Naive thymus-derived CD4-positive, alpha-beta T cell (primary cell): ENCODE results near the gene BIRC6. TPM values are rescaled to one million over a fixed set of nuclear protein-coding genes. Genes with fewer than 3 reads are reported as not detected.

Source experiments
- ATAC-seq: fragments of 150-1000 bp; cut with Tn5 transposase; 2 replicates; pipeline ENCODE4 v1.10.0; 2021; ENCODE audit warnings: mild to moderate bottlenecking, moderate library complexity
- CTCF ChIA-PET: fragments of 350-600 bp; sonication (Branson Sonifier 250); formaldehyde crosslinking; loops from one replicate; lab custom pipeline; 2021; ENCODE audit warnings: antibody characterized with exemption; lab: Charles Lee
- POLR2A ChIA-PET: fragments of 350-600 bp; sonication (Branson Sonifier 250); formaldehyde crosslinking; loops from one replicate; lab custom pipeline; 2021; ENCODE audit warnings: antibody characterized with exemption, inconsistent platforms; lab: Charles Lee
- DNase-seq, 9 donors: peaks; one replicate each; pipeline versions ENCODE4 v3.0.0 to v3.0.0-alpha.2; 2020 to 2022; ENCODE audit warnings: mixed read lengths in 1 of 9
- H3K27ac ChIP-seq: one replicate; pipeline ENCODE4 v1.7.0; 2013; ENCODE audit warnings: mild to moderate bottlenecking, low read depth, low read length, moderate library complexity
- H3K27me3 ChIP-seq, 2 donors: one replicate each; pipeline ENCODE4 v1.7.0; 2013; ENCODE audit warnings: low read length in 2 of 2, mild to moderate bottlenecking in 2 of 2, moderate library complexity in 2 of 2; ENCODE audit not compliant: control insufficient read depth in 2 of 2, insufficient read depth in 2 of 2
- H3K36me3 ChIP-seq, 3 experiments: 1 replicate in 2 of 3; 2 replicates in 1 of 3; pipeline ENCODE4 v1.7.0; 2013; ENCODE audit warnings: low read length in 3 of 3, mild to moderate bottlenecking in 3 of 3, moderate library complexity in 1 of 3; ENCODE audit not compliant: insufficient read depth in 3 of 3, control insufficient read depth in 2 of 3
- H3K4me1 ChIP-seq, 2 donors: one replicate each; pipeline ENCODE4 v1.7.0; 2013; ENCODE audit warnings: low read length in 2 of 2, mild to moderate bottlenecking in 2 of 2, moderate library complexity in 1 of 2; ENCODE audit not compliant: control insufficient read depth in 2 of 2, insufficient read depth in 2 of 2
- H3K4me3 ChIP-seq: 2 replicates; pipeline ENCODE4 v1.7.0; 2013; ENCODE audit warnings: mild to moderate bottlenecking, low read length
- H3K9me3 ChIP-seq, 3 experiments: 1 replicate in 2 of 3; 2 replicates in 1 of 3; pipeline ENCODE4 v1.7.0; 2013; ENCODE audit warnings: low read length in 3 of 3; ENCODE audit not compliant: control insufficient read depth in 2 of 3
- H3K27ac Mint-ChIP-seq, 9 donors: one replicate each; pipeline ENCODE4 v1.8.0; 2020 to 2022; ENCODE audit warnings: mixed read lengths in 9 of 9, mild to moderate bottlenecking in 8 of 9, moderate library complexity in 5 of 9, inconsistent platforms in 2 of 9
- H3K27me3 Mint-ChIP-seq, 5 donors: one replicate each; pipeline ENCODE4 v1.8.0; 2021 to 2022; ENCODE audit warnings: mixed read lengths in 5 of 5, mild to moderate bottlenecking in 1 of 5
- H3K36me3 Mint-ChIP-seq, 5 donors: one replicate each; pipeline ENCODE4 v1.8.0; 2020 to 2022; ENCODE audit warnings: mixed read lengths in 5 of 5, mild to moderate bottlenecking in 3 of 5, inconsistent platforms in 1 of 5
- H3K4me1 Mint-ChIP-seq, 7 donors: one replicate each; pipeline ENCODE4 v1.8.0; 2020 to 2022; ENCODE audit warnings: mixed read lengths in 7 of 7, mild to moderate bottlenecking in 3 of 7, inconsistent platforms in 1 of 7
- H3K4me3 Mint-ChIP-seq, 10 donors: one replicate each; pipeline ENCODE4 v1.8.0; 2020 to 2022; ENCODE audit warnings: mild to moderate bottlenecking in 10 of 10, mixed read lengths in 10 of 10, moderate library complexity in 6 of 10, inconsistent platforms in 2 of 10
- H3K9me3 Mint-ChIP-seq, 11 donors: one replicate each; pipeline ENCODE4 v1.8.0; 2020 to 2022; ENCODE audit warnings: mixed read lengths in 11 of 11, mild to moderate bottlenecking in 4 of 11, inconsistent platforms in 1 of 11, moderate library complexity in 1 of 11
- intact Hi-C, 2 donors: fragments of 100-400 bp; cut with micrococcal nuclease; formaldehyde crosslinking; loops; one replicate each; pipeline ENCODE4 v1.15.1; 2023
- polyA plus RNA-seq, 2 donors: library from polyadenylated mRNA; unstranded; fragments of 300-500 nt; fragmentation: Illumina TruSeq; gene quantifications; one replicate each; pipeline ENCODE4 v1.2.3, GENCODE V29; 2021
- total RNA-seq, 6 experiments: library from RNA in 5 of 6; stranded (reverse) in 5 of 6; gene quantifications; 1 replicate in 5 of 6; 2 replicates in 1 of 6; pipeline ENCODE4 v1.2.3 and lab custom pipeline; 2021 to 2026

BIRC6 gene
- total and polyA plus RNA-seq, 7 experiments from 2014 or later = 21.8 to 159 (median 135) TPM

- Mint-ChIP-seq H3K9me3 (no peaks in the 10 kb centered on the region), H3K4me3 (no peak overlapping the region), H3K4me1 (peaks cover 0 to 6% (median 0%) of the 10 kb centered on the region in 7 donors), H3K27me3 (no peaks in the 10 kb centered on the region), H3K36me3 (peaks cover 5 to 35% (median 27%) of the 10 kb centered on the region in 5 donors), H3K27ac (no peak overlapping the region)
- ATAC-seq = no peak
- Histone ChIP-seq H3K36me3 (peaks cover 0 to 66% (median 15%) of the 10 kb centered on the region in 3 experiments), H3K4me3 (no peak overlapping the region), H3K4me1 (no peaks in the 10 kb centered on the region), H3K27me3 (no peaks in the 10 kb centered on the region), H3K27ac (no peak overlapping the region), H3K9me3 (no peaks in the 10 kb centered on the region)
- no peak for DNase-seq
- ChIA-PET CTCF (no interaction called here), POLR2A (no interaction called here)
- intact Hi-C loops = no loop called here
These were observed 254.9 kb downstream of the BIRC6 start for GRCh38 chr2:32611771-32612170.

GRCh38 chr2:32614084-32614483 is 257.3 kb downstream of the BIRC6 start:
- DNase-seq (no peak), ATAC-seq (no peak)
- Mint-ChIP-seq H3K27ac (peak overlapping the region in 7 of 9 donors; percentile 9 to 82 (median 49)), H3K27me3 (no peaks in the 10 kb centered on the region), H3K4me3 (no peak overlapping the region), H3K4me1 (peaks cover 0 to 9% (median 0%) of the 10 kb centered on the region in 7 donors), H3K36me3 (peaks cover 5 to 30% (median 23%) of the 10 kb centered on the region in 5 donors), H3K9me3 (no peaks in the 10 kb centered on the region)
- H3K9me3 ChIP-seq = no peaks in the 10 kb centered on the region
- peaks cover 0 to 70% (median 15%) of the 10 kb centered on the region in 3 experiments for H3K36me3 ChIP-seq
- no peaks in the 10 kb centered on the region for H3K27me3 ChIP-seq
- H3K4me3 ChIP-seq = no peak overlapping the region
- no peaks in the 10 kb centered on the region for H3K4me1 ChIP-seq
- no peak overlapping the region for H3K27ac ChIP-seq
- ChIA-PET CTCF (no interaction called here), POLR2A (no interaction called here)
- intact Hi-C loops = no loop called here

- no peak for ATAC-seq
- Mint-ChIP-seq H3K9me3 (no peaks in the 10 kb centered on the region), H3K4me1 (peaks cover 0 to 7% (median 0%) of the 10 kb centered on the region in 7 donors), H3K27ac (peak overlapping the region in 3 of 9 donors; percentile 21 to 47 (median 36)), H3K27me3 (no peaks in the 10 kb centered on the region), H3K4me3 (no peak overlapping the region), H3K36me3 (peaks cover 0 to 36% (median 20%) of the 10 kb centered on the region in 5 donors)
- Histone ChIP-seq H3K27ac (no peak overlapping the region), H3K4me1 (no peaks in the 10 kb centered on the region), H3K9me3 (no peaks in the 10 kb centered on the region), H3K4me3 (no peak overlapping the region), H3K27me3 (no peaks in the 10 kb centered on the region), H3K36me3 (peaks cover 2 to 65% (median 5%) of the 10 kb centered on the region in 3 experiments)
- no peak for DNase-seq
- ChIA-PET POLR2A (no interaction called here), CTCF (no interaction called here)
- intact Hi-C loops = no loop called here
These were observed 260.9 kb downstream of the BIRC6 start for GRCh38 chr2:32617599-32618189.

- Mint-ChIP-seq H3K27me3 (no peaks in the 10 kb centered on the region), H3K9me3 (peaks cover 0 to 2% (median 0%) of the 10 kb centered on the region in 11 donors), H3K4me3 (no peak overlapping the region), H3K36me3 (peaks cover 0 to 18% (median 4%) of the 10 kb centered on the region in 5 donors), H3K4me1 (peaks cover 6 to 8% (median 8%) of the 10 kb centered on the region in 7 donors), H3K27ac (peak overlapping the region in 7 of 9 donors; percentile 3 to 81 (median 67))
- Histone ChIP-seq H3K27me3 (no peaks in the 10 kb centered on the region), H3K9me3 (no peaks in the 10 kb centered on the region), H3K36me3 (peaks cover 0 to 24% (median 5%) of the 10 kb centered on the region in 3 experiments), H3K4me3 (no peak overlapping the region), H3K27ac (no peak overlapping the region), H3K4me1 (no peaks in the 10 kb centered on the region)
- intact Hi-C loops = no loop called here
- ATAC-seq (no peak), DNase-seq (no peak)
- POLR2A ChIA-PET = interaction anchor here (0.7 kb wide), 1 partner anchor 399 kb away, joined by 3 read pairs; no protein-coding TSS in a partner anchor
- CTCF ChIA-PET = no interaction called here
These were observed 265.9 kb downstream of the BIRC6 start for GRCh38 chr2:32622570-32623310.

- Histone ChIP-seq H3K4me1 (no peaks in the 10 kb centered on the region), H3K27ac (no peak overlapping the region), H3K36me3 (peaks cover 0 to 22% (median 5%) of the 10 kb centered on the region in 3 experiments), H3K9me3 (no peaks in the 10 kb centered on the region), H3K27me3 (no peaks in the 10 kb centered on the region), H3K4me3 (no peak overlapping the region)
- no peak overlapping the region for H3K4me3 Mint-ChIP-seq
- POLR2A ChIA-PET = interaction anchor here (0.7 kb wide), 1 partner anchor 400 kb away, joined by 3 read pairs; no protein-coding TSS in a partner anchor
- DNase-seq (no peak), ATAC-seq (no peak)
- H3K4me1 Mint-ChIP-seq = peaks cover 9 to 14% (median 9%) of the 10 kb centered on the region in 7 donors
- peak overlapping the region in 3 of 9 donors; percentile 27 to 30 (median 29) for H3K27ac Mint-ChIP-seq
- H3K36me3 Mint-ChIP-seq = peaks cover 0 to 17% (median 4%) of the 10 kb centered on the region in 5 donors
- intact Hi-C loops = no loop called here
- CTCF ChIA-PET = no interaction called here
- peaks cover 0 to 2% (median 0%) of the 10 kb centered on the region in 11 donors for H3K9me3 Mint-ChIP-seq
- H3K27me3 Mint-ChIP-seq = no peaks in the 10 kb centered on the region
These were observed 266.5 kb downstream of the BIRC6 start for GRCh38 chr2:32623311-32623706.

- DNase-seq (no peak), ATAC-seq (no peak)
- Histone ChIP-seq H3K36me3 (peaks cover 0 to 16% (median 3%) of the 10 kb centered on the region in 3 experiments), H3K27me3 (no peaks in the 10 kb centered on the region), H3K4me1 (no peaks in the 10 kb centered on the region), H3K4me3 (no peak overlapping the region), H3K27ac (no peak overlapping the region), H3K9me3 (no peaks in the 10 kb centered on the region)
- H3K4me3 Mint-ChIP-seq = no peak overlapping the region
- H3K9me3 Mint-ChIP-seq = peaks cover 0 to 2% (median 0%) of the 10 kb centered on the region in 11 donors
- intact Hi-C loops = loop anchor here (5.0 kb wide), 2 partner anchors 73 to 348 kb away; partner anchors contain the start of gene YIPF4 (in 1 of the 2)
- CTCF ChIA-PET = no interaction called here
- H3K27ac Mint-ChIP-seq = peak overlapping the region in 1 of 9 donors; percentile 49
- H3K36me3 Mint-ChIP-seq = peaks cover 1 to 15% (median 6%) of the 10 kb centered on the region in 5 donors
- POLR2A ChIA-PET = no interaction called here
- H3K27me3 Mint-ChIP-seq = no peaks in the 10 kb centered on the region
- peaks cover 10 to 26% (median 17%) of the 10 kb centered on the region in 7 donors for H3K4me1 Mint-ChIP-seq
These were observed 268.0 kb downstream of the BIRC6 start for GRCh38 chr2:32624812-32625211.
